COLO829 (cell line): ENCODE measurements around the gene ONECUT2.

Experiments used
- DNase-seq: peaks from one replicate; pipeline ENCODE4 v3.0.0; 2012; ENCODE audit warnings: low spot score

The ONECUT2 gene

DNA sequence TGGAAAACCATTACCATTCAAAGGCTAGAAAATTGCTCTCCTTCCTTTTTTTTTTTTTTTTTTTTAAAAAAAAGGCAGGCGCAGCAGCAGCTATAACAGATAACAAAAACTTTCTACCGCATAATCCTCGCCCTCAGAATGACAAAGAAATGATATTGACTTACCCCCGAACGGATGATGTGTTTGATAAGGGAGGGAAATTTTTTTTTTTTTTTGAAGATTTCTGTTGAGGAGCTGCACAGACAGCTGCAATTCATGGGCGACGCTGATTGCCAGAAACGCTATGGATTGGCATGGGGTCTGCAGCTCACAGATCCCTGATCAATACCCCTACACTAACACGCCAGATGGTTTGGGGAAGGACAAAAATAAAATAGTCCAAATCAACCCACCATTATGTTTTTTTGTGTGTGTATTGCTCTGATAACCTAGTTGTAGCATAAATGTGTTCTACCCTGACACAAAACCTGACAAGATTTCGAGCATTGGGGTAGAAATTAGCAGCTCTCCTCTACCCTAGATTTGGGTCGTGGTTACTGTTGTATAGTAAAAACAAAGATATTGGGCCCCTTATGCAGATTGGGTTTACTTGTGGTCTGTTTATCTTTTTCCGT lies 3.6 kb upstream of the ONECUT2 start:
- DNase-seq, result no peak

DNA sequence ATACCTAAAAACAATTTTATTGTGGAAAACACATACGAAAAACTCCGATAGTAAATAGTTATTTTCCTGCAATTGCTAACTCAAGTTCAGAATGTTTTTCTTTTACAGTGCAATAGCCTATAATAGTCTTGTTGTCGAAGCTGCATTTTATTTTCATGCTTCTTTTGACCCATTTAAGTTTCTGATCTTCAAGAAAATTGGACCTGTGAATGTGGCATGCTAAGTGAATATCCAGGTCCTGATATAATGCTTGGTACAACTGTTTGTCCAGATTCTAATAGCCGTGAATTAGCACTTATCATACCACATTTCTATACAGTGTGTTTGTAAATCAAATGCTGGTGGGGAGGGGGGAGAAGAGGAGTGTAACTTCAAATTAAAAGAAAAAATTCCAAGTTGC lies 3.0 kb upstream of the ONECUT2 start:
- DNase-seq, result no peak

DNA sequence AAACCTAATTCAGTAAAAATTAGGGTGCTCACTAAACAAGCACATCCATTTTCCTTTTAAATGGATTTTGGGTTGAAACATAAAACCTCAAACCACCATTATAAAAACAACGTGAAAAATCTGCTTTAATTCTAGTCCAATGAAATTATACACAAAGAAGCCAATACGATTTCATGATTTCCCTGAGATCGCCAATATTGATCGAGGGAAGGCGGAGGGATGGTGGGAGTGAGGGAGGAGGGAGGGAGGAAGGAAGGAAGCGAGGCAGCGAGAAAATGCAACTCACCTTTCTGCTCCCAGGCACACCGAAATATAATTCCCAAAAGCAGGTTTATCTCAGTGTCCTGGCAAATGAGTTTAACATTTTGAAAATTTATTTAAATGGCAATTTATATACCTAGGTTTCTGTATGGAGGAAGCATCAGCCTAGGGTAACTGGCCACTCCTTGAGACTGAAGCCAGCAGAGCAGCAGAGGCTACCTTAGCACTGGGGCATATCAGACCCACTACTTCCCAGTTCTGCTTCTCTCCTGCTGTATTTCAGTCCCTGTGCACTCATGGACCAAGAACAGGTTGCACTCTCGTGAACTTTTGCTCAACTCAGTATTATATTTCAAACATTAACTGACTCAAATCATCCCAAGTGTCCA lies 2.3 kb upstream of the ONECUT2 start:
- no peak for DNase-seq

DNA sequence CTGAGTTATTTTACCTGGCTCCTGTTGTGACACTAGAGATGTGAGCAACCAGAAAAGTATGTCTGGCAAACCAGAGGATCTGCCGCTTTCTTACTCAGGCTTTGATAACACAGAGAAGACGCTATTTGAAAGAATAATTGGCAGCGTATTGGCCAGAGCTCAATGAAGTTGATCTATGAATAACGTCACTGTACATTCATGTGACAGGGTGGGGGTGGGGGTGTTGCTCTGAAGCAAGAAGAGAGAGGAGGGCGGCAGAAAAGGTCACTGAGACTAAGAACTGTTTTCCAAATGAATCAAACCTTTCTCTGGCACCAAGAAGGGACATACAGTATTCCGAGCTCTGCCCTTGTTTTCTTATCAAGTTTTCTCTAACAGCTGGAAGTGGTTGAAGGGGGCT lies 1.7 kb upstream of the ONECUT2 start:
- peak; percentile 19 for DNase-seq

DNA sequence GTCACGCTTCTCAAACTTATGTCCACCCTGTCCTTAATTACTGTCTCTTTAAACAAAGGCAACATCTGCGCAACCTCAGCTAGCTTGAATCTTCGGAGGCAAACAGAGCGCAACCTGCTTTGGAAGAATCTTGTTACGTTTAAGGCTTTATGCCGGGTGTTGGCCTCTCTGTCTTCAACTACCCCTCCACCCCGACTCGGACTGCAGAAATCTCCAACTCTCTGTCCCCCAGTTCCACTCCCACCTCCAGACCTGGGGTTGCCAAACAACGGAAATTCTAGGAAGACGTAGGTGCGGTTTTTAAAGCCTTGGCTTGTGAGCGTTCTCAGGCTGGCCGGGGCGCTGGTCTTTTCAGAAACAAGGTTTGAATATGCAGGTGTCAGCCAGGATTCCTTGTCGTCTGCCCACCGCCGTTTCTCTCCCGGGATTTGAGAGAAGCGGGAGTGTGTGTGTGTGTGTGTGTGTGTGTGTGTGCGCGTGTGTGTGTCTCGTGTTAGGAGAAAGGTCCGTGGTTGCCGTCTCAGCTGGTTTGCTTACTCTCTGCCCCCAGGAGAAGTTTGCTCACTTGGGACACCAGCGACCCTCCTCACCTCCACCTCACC lies 1.1 kb upstream of the ONECUT2 start:
- DNase-seq, result no peak

DNA sequence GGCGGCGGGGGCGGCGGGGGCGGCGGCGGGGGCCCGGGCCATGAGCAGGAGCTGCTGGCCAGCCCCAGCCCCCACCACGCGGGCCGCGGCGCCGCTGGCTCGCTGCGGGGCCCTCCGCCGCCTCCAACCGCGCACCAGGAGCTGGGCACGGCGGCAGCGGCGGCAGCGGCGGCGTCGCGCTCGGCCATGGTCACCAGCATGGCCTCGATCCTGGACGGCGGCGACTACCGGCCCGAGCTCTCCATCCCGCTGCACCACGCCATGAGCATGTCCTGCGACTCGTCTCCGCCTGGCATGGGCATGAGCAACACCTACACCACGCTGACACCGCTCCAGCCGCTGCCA lies 644 bp downstream of the ONECUT2 start:
- DNase-seq, result no peak

DNA sequence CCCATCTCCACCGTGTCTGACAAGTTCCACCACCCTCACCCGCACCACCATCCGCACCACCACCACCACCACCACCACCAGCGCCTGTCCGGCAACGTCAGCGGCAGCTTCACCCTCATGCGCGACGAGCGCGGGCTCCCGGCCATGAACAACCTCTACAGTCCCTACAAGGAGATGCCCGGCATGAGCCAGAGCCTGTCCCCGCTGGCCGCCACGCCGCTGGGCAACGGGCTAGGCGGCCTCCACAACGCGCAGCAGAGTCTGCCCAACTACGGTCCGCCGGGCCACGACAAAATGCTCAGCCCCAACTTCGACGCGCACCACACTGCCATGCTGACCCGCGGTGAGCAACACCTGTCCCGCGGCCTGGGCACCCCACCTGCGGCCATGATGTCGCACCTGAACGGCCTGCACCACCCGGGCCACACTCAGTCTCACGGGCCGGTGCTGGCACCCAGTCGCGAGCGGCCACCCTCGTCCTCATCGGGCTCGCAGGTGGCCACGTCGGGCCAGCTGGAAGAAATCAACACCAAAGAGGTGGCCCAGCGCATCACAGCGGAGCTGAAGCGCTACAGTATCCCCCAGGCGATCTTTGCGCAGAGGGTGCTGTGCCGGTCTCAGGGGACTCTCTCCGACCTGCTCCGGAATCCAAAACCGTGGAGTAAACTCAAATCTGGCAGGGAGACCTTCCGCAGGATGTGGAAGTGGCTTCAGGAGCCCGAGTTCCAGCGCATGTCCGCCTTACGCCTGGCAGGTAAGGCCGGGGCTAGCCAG lies 1.2 kb downstream of the ONECUT2 start:
- no peak for DNase-seq

DNA sequence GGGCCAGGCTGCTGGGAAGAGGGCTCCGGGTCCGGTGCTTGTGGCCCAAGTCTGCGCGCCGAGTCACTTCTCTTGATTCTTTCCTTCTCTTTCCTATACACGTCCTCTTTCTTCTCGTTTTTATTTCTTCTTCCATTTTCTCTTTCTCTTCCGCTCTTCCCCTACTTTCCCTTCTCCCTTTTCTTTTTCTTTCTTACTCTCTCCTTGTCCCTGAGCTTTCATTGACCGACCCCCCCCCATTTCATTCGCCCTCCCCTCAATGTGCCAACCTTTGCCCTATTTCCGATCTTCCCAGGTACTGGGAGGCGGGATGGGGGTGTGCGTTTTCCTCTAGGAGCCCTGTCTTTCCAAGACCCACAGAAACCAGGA lies 1.8 kb downstream of the ONECUT2 start:
- DNase-seq, result no peak

DNA sequence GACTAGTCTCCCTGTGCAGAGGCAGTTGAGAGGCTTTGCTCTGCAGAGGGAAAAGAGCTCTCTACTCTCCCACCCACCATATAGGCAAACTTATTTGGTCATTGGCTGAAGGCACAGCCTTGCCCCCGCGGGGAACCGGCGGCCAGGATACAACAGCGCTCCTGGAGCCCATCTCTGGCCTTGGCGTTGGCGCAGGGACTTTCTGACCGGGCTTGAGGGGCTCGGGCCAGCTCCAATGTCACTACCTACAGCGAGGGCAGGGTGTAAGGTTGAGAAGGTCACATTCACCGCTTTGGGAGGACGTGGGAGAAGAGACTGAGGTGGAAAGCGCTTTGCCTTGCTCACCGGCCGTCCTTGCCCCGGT lies 2.2 kb downstream of the ONECUT2 start:
- DNase-seq, result no peak

DNA sequence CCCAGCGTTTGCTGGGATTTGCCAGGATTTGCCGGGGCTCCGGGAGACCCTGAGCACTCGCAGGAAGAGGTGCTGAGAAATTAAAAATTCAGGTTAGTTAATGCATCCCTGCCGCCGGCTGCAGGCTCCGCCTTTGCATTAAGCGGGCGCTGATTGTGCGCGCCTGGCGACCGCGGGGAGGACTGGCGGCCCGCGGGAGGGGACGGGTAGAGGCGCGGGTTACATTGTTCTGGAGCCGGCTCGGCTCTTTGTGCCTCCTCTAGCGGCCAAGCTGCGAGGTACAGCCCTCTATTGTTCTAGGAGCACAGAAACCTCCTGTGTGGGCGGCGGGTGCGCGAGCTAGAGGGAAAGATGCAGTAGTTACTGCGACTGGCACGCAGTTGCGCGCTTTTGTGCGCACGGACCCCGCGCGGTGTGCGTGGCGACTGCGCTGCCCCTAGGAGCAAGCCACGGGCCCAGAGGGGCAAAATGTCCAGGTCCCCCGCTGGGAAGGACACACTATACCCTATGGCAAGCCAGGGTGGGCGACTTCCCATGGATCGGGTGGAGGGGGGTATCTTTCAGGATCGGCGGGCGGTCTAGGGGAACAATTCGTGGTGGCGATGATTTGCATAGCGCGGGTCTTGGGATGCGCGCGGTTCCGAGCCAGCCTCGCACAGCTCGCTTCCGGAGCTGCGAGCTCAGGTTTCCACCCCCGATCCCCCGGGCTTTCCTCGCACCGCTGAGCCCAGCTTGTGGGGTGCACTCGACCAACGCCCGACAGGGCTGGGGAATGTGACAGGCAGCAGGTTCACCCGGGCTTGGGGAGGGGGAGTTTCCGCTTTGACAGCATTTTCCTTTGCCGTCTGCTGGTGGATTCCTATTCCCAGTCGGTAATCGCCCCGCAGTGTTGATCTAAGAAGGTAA lies 2.8 kb downstream of the ONECUT2 start:
- peak; percentile 33 for DNase-seq

DNA sequence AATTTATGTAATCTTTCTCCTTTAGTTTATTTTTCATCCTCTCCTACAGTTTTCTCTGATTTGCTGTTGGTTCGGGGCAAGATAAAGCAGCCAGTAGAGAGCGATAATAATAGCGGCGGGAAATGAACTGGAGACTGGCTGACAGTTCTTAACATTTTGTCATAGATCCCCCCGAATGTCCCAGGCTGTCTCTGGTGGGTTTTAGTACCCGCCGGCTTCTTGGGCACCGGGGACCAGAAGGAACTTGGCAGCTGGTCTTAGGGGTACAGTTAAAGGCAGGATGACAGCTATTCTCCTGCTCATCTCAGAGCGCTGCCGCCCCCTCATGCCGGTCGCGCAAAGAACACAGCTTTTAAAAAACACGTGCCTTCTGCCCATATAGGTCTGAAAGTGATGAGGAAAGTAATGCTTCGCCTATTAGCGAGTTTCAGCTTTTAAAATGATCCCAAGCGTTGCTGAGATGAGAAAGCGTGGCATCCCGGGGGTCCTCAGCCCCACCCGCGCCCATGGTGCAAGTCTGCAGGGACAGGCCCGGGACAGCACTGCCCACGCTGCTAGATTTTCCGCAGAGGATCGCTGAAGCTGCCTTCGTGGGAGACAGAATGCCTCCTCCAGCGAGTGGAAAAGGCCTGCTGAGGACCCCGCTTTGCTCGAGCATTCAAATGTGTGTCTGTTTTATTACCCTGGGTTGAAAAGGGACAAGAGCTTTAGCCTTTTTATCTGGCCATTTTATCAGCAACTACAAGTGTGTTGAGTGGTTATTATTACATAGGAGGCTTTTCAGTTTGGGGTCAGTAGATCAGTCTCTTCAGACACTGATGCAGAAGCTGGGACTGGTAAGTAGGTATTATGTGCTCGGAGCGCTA lies 3.8 kb downstream of the ONECUT2 start:
- no peak for DNase-seq

DNA sequence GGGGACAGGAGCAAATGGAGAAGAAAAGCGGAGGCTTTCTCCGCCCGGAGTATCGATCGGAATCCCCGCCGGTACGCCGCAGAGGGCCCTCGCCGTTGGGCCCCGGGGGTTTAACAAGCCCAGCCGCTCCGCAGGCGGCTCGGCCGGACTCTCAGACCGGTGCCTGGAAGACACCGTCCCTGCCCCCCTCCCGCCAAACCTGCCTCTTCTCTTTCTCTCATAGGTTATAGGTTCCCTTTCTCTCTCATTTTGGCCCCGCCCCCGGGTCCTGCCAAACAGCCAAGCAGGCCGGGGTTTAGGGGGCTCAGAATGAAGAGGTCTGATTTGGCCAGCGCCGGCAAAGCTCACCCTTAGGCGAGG lies 4.4 kb downstream of the ONECUT2 start:
- no peak for DNase-seq

DNA sequence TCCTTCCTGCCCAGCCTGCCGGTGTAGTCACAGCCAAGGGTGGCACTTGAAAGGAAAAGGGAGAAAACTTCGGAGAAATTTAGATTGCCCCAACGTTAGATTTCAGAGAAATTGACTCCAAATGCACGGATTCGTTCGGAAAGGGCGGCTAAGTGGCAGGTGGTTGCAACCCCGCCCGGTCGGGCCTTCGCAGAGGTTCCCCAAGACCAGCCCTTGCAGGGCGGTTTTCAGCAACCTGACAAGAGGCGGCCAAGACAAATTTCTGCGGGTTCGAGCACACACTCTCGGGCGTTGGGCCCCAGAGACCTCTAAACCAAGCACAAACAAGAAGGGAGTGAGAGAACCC lies 4.8 kb downstream of the ONECUT2 start:
- no peak for DNase-seq

DNA sequence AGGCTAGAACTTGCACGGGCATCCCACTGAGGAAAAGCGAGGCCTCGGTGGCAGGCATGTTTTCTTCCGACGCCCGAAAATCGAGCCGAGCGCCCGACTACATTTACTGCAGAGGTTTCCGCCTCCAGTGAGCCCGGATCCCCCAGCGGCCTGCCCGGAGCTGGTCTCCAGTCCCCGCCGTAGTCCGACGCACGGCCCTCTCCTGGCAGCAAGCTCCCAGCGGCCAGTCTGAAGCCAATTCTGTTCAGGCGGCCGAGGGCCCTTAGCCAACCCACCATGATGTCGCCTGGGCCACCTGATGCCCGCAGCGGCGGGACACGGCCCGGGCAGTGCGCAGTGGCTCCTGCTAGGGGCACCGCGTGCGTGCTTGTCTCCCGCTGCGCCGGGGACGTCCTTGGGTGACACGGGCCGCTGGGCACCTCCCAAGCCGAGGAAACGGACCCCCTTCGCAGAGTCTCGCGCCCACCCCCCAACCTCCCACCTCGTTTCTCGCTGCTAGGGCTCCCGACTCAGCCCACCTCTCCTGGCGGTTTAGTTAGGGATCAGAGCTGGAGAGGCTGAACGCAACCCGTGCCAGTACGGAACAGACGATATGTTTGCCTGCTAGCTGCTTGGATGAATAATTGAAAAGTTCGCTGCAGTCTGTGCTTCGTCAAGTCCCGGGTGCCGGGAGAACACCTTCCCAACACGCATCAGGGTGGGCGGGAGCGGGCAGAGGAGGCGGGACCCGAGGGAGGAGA lies 5.3 kb downstream of the ONECUT2 start:
- DNase-seq, result no peak

DNA sequence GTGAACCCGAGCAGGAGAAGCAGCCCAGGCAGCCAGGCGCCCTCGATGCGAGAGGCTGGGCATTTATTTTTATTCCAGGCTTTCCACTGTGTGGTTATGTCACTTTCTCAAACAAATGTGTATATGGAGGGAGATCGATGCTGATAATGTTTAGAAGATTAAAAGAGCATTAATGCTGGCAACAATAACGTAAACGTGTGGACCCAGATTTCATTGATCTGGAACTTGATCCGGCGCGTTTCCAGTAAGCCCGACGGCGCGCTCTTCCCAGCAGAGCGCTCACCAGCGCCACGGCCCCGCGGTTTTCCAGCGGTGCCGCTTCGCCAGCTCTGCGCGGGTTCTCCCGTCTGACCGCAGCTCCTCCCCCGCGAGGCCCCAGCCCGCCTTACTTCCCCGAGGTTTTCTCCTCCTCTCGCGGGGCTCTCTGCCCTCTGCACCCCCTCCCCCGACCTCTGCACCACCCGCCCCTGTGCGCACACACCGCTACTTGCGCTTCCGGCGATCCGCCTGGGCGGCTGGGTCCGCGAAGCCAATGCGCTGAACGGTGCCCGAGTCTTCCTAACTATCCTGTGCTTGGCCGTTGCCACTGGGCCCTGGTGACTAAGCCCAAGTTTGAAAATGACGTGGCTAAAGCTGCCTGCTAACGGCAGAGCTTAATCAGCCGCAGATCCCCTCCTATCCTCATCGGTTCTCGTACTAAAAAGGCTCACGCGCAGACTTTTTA lies 6.1 kb downstream of the ONECUT2 start:
- no peak for DNase-seq

DNA sequence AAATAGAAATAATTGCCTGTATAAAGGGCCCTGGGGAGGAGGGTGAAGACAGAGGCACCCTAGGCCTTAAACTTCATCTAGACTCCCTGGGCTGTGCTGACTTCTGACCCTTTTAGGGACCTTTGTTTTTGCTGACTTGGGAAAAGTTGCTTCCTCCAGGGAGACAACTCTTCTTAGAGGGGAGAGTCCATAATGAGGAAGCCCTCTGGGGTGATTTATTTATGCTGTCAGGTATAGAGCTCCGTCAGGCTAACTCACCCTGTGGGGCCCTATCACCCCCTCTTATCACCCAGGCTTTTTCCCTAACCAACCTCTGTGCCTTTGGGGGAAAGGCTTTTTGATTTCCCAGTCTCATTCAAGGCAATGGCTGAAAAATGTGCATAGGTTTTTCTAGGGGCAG lies 8.1 kb downstream of the ONECUT2 start:
- no peak for DNase-seq

DNA sequence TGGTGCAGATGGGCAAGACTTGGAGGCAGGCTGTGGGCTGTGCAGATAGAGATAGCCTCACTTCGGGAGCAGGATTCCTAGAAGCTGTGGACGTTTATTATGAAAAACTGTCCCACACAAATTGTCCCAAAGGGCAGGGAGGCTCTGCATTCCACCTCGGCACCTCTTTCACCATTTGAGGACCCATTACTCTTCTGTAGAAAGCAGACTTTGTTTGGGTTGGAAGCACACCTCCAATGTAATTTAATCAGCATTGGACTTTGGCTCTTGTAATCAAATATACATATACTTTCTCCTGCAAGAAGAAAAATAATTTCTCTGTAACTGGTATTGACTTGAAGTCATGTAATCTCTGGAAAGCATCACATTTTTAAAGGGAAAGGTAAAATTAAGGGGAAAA lies 8.5 kb downstream of the ONECUT2 start:
- no peak for DNase-seq

DNA sequence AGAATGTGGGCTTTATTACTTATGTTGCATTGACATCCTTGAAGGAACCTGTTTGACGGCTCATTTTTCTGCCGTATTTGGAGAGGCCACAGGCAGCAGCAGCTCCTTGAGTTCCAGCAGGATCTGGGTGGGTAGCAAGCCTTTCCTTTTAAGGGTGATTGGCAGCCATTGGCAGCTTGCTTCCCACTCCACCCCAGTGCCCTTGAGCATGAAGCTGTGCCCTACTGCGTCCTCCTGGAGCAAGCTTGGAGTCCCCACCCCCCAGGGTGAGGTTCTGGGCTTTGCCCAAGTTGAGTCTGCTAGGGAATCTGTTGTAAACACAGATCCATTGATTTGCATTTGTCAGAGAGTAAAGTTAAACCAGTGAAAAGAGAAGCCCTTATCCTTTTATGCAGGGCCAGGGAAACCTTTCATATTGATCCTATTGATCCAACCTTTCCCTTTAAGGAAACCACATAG lies 9.2 kb downstream of the ONECUT2 start:
- DNase-seq, result no peak

DNA sequence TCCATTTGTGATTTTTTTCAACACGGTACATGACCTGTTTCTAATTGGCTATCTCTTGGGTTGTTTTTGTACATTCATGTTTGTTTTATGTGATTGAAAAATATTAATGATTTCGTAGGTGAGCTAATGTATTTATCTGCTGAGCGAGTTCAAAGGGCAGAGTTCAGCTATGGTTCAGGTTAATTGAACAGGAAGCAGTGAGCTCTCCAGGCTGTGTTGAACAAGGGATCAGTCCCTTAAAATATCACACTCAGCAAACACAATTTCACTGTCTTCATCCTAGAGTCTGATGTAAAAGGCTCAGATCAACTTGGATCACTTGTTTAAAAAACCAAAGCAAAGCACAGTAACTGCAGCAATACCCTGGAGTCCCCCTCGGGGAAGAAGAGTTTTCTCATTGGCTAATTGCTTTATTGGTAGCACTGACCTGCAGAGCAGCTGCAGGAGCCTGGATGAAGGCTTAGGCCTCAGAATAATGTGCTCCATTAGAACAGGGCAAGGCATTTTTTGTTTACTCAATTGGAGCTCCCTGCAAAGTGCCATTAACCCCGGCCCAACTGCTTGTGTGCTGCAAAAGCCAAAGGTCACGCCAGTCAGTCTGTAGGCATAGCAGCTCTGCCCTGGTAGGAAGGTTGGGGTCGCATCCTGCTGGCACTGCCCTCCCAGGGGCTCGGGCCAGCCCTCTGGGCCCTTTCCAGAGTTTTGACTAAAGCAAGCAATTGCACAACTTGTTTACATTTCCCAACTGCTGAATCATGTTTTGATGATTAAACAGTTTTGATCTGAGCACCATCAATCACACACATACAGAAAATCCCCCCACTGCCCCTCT lies 10.5 kb downstream of the ONECUT2 start:
- DNase-seq, result no peak
